WTC11 (cell line): ENCODE data around the gene SND1. TPM values are rescaled to one million over a fixed set of nuclear protein-coding genes. Genes with fewer than 3 reads are reported as not detected.

Experiments
- ATAC-seq: fragments of 200-7000 bp; cut with Tn5 transposase; 2 replicates; pipeline ENCODE4 v1.10.0; 2021; ENCODE audit warnings: mild to moderate bottlenecking, moderate library complexity
- CTCF ChIA-PET: fragments of 300-600 bp; sonication (Branson Sonifier 250); formaldehyde crosslinking; loops from one replicate; lab custom pipeline; 2021; ENCODE audit warnings: antibody characterized with exemption; lab: Charles Lee
- POLR2A ChIA-PET: fragments of 350-600 bp; sonication (Branson Sonifier 250); formaldehyde crosslinking; loops from one replicate; lab custom pipeline; 2021; ENCODE audit warnings: antibody characterized with exemption; lab: Charles Lee
- DNase-seq: peaks from one replicate; pipeline ENCODE4 v3.0.0; 2021; ENCODE audit warnings: low spot score
- H3K27ac Mint-ChIP-seq: 2 replicates; pipeline ENCODE4 v1.8.0; 2021; ENCODE audit warnings: mixed read lengths
- H3K27me3 Mint-ChIP-seq: 2 replicates; pipeline ENCODE4 v1.8.0; 2021; ENCODE audit warnings: low read depth, mild to moderate bottlenecking, moderate library complexity, mixed read lengths
- H3K36me3 Mint-ChIP-seq: 2 replicates; pipeline ENCODE4 v1.8.0; 2021; ENCODE audit warnings: mixed read lengths
- H3K4me1 Mint-ChIP-seq: 2 replicates; pipeline ENCODE4 v1.8.0; 2022; ENCODE audit warnings: mixed read lengths
- H3K4me3 Mint-ChIP-seq: 2 replicates; pipeline ENCODE4 v1.8.0; 2021; ENCODE audit warnings: mild to moderate bottlenecking, moderate library complexity, mixed read lengths
- H3K9me3 Mint-ChIP-seq: 2 replicates; pipeline ENCODE4 v1.8.0; 2021; ENCODE audit warnings: mixed read lengths
- CDX4 ChIP-seq: fragments of 250-450 bp; sonication (Bioruptor Pico); IDR thresholded peaks from 2 replicates; pipeline ENCODE4 v1.9.0; 2021; ENCODE audit warnings: moderate library complexity, mild to moderate bottlenecking, inconsistent platforms, borderline replicate concordance
- CREB1 ChIP-seq: sonication (generic); formaldehyde crosslinking; IDR thresholded peaks from 2 replicates; pipeline ENCODE4 v1.8.0; 2023; ENCODE audit warnings: mild to moderate bottlenecking, missing genetic modification reagents
- CREM ChIP-seq: sonication (generic); formaldehyde crosslinking; IDR thresholded peaks from 2 replicates; pipeline ENCODE4 v1.8.1; 2022; ENCODE audit warnings: mild to moderate bottlenecking, missing genetic modification reagents, moderate library complexity
- E2F1 ChIP-seq: sonication (generic); formaldehyde crosslinking; IDR thresholded peaks from 2 replicates; pipeline ENCODE4 v1.8.0; 2022; ENCODE audit warnings: mild to moderate bottlenecking, missing genetic modification reagents
- FOXJ3 ChIP-seq: sonication (generic); formaldehyde crosslinking; IDR thresholded peaks from 2 replicates; pipeline ENCODE4 v1.9.0; 2021; ENCODE audit warnings: missing genetic modification reagents, mild to moderate bottlenecking, borderline replicate concordance
- FOXK1 ChIP-seq: sonication (generic); formaldehyde crosslinking; IDR thresholded peaks from 2 replicates; pipeline ENCODE4 v1.8.0; 2022; ENCODE audit warnings: mild to moderate bottlenecking, moderate library complexity, missing genetic modification reagents
- GABPB1 ChIP-seq: sonication (generic); formaldehyde crosslinking; IDR thresholded peaks from 2 replicates; pipeline ENCODE4 v1.8.1; 2023; ENCODE audit warnings: mild to moderate bottlenecking, missing genetic modification reagents
- HMGXB4 ChIP-seq: sonication (generic); formaldehyde crosslinking; IDR thresholded peaks from 2 replicates; pipeline ENCODE4 v1.8.1; 2023; ENCODE audit warnings: mild to moderate bottlenecking, moderate library complexity, missing genetic modification reagents
- IRF2 ChIP-seq: sonication (generic); formaldehyde crosslinking; IDR thresholded peaks from 2 replicates; pipeline ENCODE4 v1.8.0; 2022; ENCODE audit warnings: low read depth, missing genetic modification reagents, borderline replicate concordance
- NFATC4 ChIP-seq: fragments of 250-450 bp; sonication (Bioruptor Pico); IDR thresholded peaks from 2 replicates; pipeline ENCODE4 v1.9.0; 2021; ENCODE audit warnings: mild to moderate bottlenecking
- NR3C1 ChIP-seq: sonication (generic); formaldehyde crosslinking; conservative IDR thresholded peaks from 2 replicates; pipeline ENCODE4 v1.8.1; 2023; ENCODE audit warnings: low read depth, mild to moderate bottlenecking, missing genetic modification reagents
- OVOL2 ChIP-seq: fragments of 250-450 bp; sonication (Bioruptor Pico); IDR thresholded peaks from 2 replicates; pipeline ENCODE4 v1.9.0; 2021; ENCODE audit warnings: mild to moderate bottlenecking, borderline replicate concordance
- PREB ChIP-seq: sonication (generic); formaldehyde crosslinking; IDR thresholded peaks from 2 replicates; pipeline ENCODE4 v1.8.1; 2022; ENCODE audit warnings: mild to moderate bottlenecking, missing genetic modification reagents, moderate library complexity, borderline replicate concordance
- SMAD3 ChIP-seq: sonication (generic); formaldehyde crosslinking; IDR thresholded peaks from 2 replicates; pipeline ENCODE4 v1.8.0; 2022; ENCODE audit warnings: missing genetic modification reagents, mild to moderate bottlenecking, borderline replicate concordance
- ZNF396 ChIP-seq: fragments of 250-450 bp; sonication (Bioruptor Pico); IDR thresholded peaks from 2 replicates; pipeline ENCODE4 v1.8.0; 2021; ENCODE audit warnings: mild to moderate bottlenecking, moderate library complexity, borderline replicate concordance
- total RNA-seq: library from RNA; stranded (reverse); gene quantifications from 3 replicates; pipeline ENCODE4 v1.2.3, GENCODE V29; 2021
- TF ChIP-seq, protein P1 (sequence below): sonication (generic); formaldehyde crosslinking; IDR thresholded peaks from 2 replicates; pipeline ENCODE4 v1.8.1; 2023; ENCODE audit warnings: mild to moderate bottlenecking, missing genetic modification reagents
- TF ChIP-seq, protein P2 (sequence below): fragments of 250-450 bp; sonication (Bioruptor Pico); IDR thresholded peaks from 2 replicates; pipeline ENCODE4 v1.9.0; 2021; ENCODE audit warnings: mild to moderate bottlenecking, borderline replicate concordance

The SND1 gene
- total RNA-seq, 1 experiment from 2014 or later: 261 TPM

GRCh38 chr7:127658970-127659630 is 7.1 kb downstream of the SND1 start:
- Mint-ChIP-seq H3K4me1 (peaks cover 46% of the 10 kb centered on the region), H3K27me3 (no peaks in the 10 kb centered on the region), H3K36me3 (peaks cover 36% of the 10 kb centered on the region)

DNA sequence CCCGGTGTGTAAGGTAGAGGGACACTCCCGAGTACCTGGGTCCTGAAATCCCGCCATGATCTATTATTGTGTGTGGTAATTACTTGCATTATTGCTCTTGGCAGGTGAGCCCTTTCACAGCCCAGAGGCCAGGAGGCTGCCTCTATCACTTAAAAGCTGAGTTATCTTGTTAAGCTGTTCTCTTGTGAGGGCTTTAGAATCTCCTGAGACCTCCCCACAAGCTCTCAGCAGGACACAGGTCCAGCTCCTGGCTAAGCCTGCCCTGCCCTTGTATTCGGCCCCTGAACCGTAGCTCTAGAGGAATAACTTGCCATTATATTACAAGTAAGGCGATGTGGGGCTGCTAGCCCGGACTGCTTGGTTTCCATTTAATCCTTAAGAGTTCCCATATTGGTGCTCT is 13.9 kb downstream of the SND1 start:
- Mint-ChIP-seq H3K36me3 (peaks cover 25% of the 10 kb centered on the region), H3K4me3 (peak overlapping the region; percentile 35), H3K27ac (peak overlapping the region; percentile 86), H3K9me3 (no peaks in the 10 kb centered on the region), H3K27me3 (no peaks in the 10 kb centered on the region), H3K4me1 (peaks cover 58% of the 10 kb centered on the region)
- ATAC-seq: peak; percentile 96
- ChIA-PET POLR2A (interaction anchor here (1.6 kb wide), 1 partner anchor 19 kb away, joined by 3 read pairs; no protein-coding TSS in a partner anchor), CTCF (interaction anchor here (0.6 to 1.7 kb wide), 6 partner anchors 18 to 543 kb away, joined by 3 to 10 read pairs (median 4); no protein-coding TSS in a partner anchor)
- DNase-seq: peak; percentile 32
- TF ChIP-seq CREB1 (no peak), ZNF396 (CRISPR knock-in tag) (no peak), FOXJ3 (CRISPR knock-in tag) (no peak), E2F1 (CRISPR knock-in tag) (no peak), HMGXB4 (CRISPR knock-in tag) (no peak)
- TF ChIP-seq, protein P1, sequence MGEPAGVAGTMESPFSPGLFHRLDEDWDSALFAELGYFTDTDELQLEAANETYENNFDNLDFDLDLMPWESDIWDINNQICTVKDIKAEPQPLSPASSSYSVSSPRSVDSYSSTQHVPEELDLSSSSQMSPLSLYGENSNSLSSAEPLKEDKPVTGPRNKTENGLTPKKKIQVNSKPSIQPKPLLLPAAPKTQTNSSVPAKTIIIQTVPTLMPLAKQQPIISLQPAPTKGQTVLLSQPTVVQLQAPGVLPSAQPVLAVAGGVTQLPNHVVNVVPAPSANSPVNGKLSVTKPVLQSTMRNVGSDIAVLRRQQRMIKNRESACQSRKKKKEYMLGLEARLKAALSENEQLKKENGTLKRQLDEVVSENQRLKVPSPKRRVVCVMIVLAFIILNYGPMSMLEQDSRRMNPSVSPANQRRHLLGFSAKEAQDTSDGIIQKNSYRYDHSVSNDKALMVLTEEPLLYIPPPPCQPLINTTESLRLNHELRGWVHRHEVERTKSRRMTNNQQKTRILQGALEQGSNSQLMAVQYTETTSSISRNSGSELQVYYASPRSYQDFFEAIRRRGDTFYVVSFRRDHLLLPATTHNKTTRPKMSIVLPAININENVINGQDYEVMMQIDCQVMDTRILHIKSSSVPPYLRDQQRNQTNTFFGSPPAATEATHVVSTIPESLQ (CRISPR knock-in tag): no peak

More at GRCh38 chr7:127658970-127659630, 7.1 kb downstream of the SND1 start:
- TF ChIP-seq NFATC4 (CRISPR knock-in tag) (no peak), IRF2 (CRISPR knock-in tag) (no peak), PREB (CRISPR knock-in tag) (no peak), SMAD3 (no peak), OVOL2 (CRISPR knock-in tag) (no peak), FOXK1 (CRISPR knock-in tag) (no peak), HMGXB4 (CRISPR knock-in tag) (no peak), CREM (no peak), NR3C1 (CRISPR knock-in tag) (no peak), CDX4 (CRISPR knock-in tag) (no peak), GABPB1 (no peak)
- TF ChIP-seq, protein P2, sequence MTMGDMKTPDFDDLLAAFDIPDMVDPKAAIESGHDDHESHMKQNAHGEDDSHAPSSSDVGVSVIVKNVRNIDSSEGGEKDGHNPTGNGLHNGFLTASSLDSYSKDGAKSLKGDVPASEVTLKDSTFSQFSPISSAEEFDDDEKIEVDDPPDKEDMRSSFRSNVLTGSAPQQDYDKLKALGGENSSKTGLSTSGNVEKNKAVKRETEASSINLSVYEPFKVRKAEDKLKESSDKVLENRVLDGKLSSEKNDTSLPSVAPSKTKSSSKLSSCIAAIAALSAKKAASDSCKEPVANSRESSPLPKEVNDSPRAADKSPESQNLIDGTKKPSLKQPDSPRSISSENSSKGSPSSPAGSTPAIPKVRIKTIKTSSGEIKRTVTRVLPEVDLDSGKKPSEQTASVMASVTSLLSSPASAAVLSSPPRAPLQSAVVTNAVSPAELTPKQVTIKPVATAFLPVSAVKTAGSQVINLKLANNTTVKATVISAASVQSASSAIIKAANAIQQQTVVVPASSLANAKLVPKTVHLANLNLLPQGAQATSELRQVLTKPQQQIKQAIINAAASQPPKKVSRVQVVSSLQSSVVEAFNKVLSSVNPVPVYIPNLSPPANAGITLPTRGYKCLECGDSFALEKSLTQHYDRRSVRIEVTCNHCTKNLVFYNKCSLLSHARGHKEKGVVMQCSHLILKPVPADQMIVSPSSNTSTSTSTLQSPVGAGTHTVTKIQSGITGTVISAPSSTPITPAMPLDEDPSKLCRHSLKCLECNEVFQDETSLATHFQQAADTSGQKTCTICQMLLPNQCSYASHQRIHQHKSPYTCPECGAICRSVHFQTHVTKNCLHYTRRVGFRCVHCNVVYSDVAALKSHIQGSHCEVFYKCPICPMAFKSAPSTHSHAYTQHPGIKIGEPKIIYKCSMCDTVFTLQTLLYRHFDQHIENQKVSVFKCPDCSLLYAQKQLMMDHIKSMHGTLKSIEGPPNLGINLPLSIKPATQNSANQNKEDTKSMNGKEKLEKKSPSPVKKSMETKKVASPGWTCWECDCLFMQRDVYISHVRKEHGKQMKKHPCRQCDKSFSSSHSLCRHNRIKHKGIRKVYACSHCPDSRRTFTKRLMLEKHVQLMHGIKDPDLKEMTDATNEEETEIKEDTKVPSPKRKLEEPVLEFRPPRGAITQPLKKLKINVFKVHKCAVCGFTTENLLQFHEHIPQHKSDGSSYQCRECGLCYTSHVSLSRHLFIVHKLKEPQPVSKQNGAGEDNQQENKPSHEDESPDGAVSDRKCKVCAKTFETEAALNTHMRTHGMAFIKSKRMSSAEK (CRISPR knock-in tag): no peak
- ChIA-PET POLR2A (no interaction called here), CTCF (no interaction called here)
- DNase-seq (no peak), ATAC-seq (no peak)
- peak overlapping the region; percentile 81; the same call in 1 of the 2 replicates for H3K27ac Mint-ChIP-seq
- no peak overlapping the region for H3K4me3 Mint-ChIP-seq
- no peaks in the 10 kb centered on the region for H3K9me3 Mint-ChIP-seq
